GM12874 (cell line): Measurements from ENCODE around the gene AMHR2.

Experiments
- TF ChIP-seq, protein P1 (sequence below): IDR thresholded peaks from 2 replicates; pipeline ENCODE4 v1.5.1; 2011; ENCODE audit warnings: low read depth, mild to moderate bottlenecking, control low read depth, low read length, moderate library complexity; ENCODE audit not compliant: insufficient read depth

Gene AMHR2

DNA sequence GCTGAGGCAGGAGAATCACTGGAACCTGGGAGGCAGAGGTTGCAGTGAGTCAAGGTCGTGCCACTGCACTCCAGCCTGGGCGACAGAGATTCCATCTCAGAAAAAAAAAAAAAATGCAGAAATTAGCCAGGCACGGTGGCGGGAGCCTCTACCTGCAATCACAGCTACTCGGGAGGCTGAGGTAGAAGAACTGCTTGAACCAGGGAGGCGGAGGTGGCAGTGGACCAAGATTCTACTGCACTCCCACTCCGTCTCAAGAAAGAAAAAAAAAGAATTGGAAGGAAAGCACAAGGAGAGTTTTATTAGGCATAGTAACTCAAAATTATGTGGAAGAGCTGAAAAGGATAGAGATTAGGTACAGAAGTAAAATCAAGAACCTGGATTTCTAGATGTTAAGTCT lies 20.8 kb upstream of the AMHR2 start:
- TF ChIP-seq, protein P1, sequence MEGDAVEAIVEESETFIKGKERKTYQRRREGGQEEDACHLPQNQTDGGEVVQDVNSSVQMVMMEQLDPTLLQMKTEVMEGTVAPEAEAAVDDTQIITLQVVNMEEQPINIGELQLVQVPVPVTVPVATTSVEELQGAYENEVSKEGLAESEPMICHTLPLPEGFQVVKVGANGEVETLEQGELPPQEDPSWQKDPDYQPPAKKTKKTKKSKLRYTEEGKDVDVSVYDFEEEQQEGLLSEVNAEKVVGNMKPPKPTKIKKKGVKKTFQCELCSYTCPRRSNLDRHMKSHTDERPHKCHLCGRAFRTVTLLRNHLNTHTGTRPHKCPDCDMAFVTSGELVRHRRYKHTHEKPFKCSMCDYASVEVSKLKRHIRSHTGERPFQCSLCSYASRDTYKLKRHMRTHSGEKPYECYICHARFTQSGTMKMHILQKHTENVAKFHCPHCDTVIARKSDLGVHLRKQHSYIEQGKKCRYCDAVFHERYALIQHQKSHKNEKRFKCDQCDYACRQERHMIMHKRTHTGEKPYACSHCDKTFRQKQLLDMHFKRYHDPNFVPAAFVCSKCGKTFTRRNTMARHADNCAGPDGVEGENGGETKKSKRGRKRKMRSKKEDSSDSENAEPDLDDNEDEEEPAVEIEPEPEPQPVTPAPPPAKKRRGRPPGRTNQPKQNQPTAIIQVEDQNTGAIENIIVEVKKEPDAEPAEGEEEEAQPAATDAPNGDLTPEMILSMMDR: no peak

DNA sequence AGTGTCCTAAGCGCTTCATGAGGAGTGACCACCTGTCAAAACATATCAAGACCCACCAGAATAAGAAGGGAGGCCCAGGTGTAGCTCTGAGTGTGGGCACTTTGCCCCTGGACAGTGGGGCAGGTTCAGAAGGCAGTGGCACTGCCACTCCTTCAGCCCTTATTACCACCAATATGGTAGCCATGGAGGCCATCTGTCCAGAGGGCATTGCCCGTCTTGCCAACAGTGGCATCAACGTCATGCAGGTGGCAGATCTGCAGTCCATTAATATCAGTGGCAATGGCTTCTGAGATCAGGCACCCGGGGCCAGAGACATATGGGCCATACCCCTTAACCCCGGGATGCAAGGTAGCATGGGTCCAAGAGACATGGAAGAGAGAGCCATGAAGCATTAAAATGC lies 12.7 kb upstream of the AMHR2 start:
- TF ChIP-seq, protein P1: no peak

DNA sequence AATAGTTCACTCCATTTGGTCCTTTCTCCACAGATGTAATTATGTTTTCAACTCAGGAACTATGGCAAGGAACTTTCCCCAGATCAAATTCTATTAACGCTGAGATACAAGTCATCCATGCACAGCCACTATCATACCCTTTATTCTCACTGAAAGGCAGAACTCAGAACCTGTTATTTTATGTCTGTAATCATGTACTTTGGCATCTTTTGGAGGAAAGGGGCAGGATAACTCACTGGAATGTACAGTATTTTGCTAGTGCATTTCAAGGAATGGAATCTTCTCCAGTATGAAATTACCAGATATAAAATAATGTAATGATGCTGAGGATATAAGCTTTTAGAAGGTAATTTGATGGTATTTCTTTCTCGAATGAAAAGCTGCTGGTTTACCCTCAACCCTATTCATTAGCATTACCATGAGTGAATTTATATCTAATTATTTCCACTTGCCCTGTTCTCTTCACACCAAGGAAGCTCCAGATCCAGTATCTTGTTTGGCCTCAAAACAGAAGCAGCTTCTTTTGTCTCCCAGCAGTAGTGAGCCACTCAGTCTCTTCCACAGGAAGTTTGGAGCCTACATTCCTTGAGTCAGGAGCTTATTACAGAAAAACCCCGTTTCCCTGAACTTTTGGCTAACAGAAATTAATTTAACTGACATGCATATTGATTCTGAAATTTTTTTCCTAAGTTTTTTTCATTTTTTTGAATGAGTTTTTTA lies 10.0 kb upstream of the AMHR2 start:
- TF ChIP-seq, protein P1: no peak

DNA sequence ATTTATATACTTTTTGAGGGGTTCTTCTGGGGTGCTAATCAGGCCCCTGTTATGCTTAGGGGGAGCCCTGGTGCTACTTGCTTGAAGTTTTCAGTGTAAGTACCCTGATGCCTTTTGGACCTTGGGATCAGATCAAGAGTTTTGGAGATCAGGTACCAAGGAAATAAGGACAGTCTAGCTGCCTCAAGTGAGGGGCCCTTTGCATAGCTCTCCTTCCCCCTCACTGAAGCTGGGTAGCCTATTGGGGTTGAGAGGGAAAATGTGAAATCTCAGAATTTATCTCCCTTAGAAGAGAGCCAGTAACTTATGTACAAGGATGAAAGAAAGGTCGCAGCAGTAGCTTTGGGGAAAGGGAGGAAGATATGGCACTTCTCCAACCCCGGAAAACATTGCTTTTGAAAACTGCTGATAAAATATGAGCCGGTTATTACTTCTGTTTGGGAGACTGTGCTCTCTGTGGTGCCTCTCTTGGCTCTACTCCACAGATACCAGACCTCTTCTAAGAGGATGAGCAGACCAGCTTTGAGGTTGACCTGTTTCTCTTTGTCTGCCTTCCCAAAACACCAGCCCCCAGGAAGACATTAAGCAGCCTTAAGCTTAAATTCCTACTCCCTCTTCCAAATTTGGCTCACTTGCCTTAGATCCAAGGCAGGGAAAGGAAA lies 8.8 kb upstream of the AMHR2 start:
- TF ChIP-seq, protein P1: no peak

DNA sequence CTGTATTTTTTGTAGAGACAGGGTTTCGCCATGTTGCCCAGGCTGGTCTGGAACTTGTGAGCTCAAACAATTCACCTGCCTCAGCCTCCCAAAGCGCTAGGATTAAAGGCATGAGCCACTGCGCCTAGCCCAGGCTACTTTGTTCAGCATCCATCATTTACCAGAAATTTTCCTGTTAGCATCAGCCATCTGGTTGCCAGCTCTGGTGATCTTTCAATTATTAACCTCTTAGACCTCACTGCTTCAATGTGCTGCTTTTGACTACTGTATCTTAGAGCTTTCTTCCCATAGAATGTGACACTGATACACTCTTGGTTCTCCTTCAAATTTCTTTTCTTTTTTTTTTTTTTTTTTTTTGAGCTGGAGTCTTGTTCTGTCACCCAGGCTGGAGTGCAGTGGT lies 5.4 kb upstream of the AMHR2 start:
- TF ChIP-seq, protein P1: no peak

DNA sequence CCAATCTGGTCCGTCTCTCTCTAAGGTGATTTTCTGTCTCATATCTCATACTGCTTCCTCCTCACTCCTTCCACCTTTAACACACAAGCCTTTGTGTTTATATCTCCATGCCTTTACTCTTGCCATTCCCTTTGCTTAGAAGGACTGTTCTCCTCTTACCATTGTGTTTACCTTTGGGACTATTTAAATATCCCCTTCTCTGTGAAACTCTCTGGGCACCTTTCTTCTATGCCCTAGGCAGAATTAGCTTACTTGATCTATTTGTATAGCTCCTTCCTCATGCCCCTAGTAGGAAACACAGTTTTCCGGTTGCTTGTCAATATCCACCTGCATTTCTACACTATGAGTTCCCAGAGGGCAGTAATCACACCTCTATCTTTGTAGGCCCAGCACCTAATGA lies 3.9 kb upstream of the AMHR2 start:
- TF ChIP-seq, protein P1: no peak

DNA sequence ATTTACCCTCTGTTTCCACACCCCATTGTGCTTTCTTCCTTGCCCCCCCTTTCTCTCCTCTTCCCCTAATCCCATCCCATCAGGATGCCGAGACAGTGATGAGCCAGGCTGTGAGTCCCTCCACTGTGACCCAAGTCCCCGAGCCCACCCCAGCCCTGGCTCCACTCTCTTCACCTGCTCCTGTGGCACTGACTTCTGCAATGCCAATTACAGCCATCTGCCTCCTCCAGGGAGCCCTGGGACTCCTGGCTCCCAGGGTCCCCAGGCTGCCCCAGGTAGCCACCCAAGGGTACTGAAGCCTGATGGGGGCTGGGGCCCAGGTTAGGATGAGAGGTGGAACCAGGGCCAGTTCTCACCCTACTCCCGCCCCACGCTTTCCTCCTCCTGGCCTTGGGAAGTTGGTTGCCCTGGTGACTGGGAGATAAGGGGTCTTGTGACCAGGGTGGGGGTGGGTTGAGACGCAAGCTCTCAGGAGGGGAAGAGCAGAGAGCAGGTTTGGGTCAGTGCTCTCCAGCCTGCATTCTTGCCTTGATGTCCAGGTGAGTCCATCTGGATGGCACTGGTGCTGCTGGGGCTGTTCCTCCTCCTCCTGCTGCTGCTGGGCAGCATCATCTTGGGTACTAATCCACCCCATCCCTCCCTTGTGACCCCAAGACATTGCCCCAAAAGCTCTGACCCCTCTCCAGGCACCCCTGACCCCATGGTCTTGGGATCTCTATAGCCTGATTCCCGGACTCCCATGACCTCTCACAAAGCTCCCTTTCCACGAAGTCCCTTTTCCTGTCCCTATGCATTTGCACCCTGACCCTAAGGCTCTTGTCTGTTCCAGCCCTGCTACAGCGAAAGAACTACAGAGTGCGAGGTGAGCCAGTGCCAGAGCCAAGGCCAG lies 1.2 kb downstream of the AMHR2 start:
- TF ChIP-seq, protein P1: no peak
